Neural cell (in vitro differentiated cells): ENCODE data around the gene CTPS2. TPM values are rescaled to one million over a fixed set of nuclear protein-coding genes. Genes with fewer than 3 reads are reported as not detected.
"Not testable (repeated sequence)": the region's sequence is repeated elsewhere in the genome, so short reads cannot be mapped to it uniquely, and the experiment has no call there.

Experiments
- H2AFZ ChIP-seq: fragments of 200-600, 300-800 bp; sonication (generic), shearing (Covaris generic); 2 replicates; pipeline ENCODE4 v1.6.0; 2014; ENCODE audit warnings: low read depth, mild to moderate bottlenecking, antibody characterized with exemption, low read length, moderate library complexity
- H3F3A ChIP-seq: fragments of 200-600 bp; shearing (Covaris generic); 2 replicates; pipeline ENCODE4 v1.6.1; 2016; ENCODE audit warnings: mild to moderate bottlenecking, moderate library complexity, mixed read lengths, antibody characterized with exemption, low read length; ENCODE audit not compliant: insufficient read depth, poor library complexity, severe bottlenecking
- H3K27ac ChIP-seq: fragments of 200-600, 300-800 bp; sonication (generic), shearing (Covaris generic); 2 replicates; pipeline ENCODE4 v1.5.1; 2014; ENCODE audit warnings: mild to moderate bottlenecking, low read length, moderate library complexity
- H3K27me3 ChIP-seq: fragments of 300-800, 200-600 bp; sonication (generic), shearing (Covaris generic); 2 replicates; pipeline ENCODE4 v1.6.0; 2014; ENCODE audit warnings: mild to moderate bottlenecking, low read depth, low read length, moderate library complexity; ENCODE audit not compliant: insufficient read depth
- H3K36me3 ChIP-seq: fragments of 300-800, 200-600 bp; sonication (generic), shearing (Covaris generic); 2 replicates; pipeline ENCODE4 v1.5.1; 2014; ENCODE audit warnings: mild to moderate bottlenecking, antibody characterized with exemption, low read length, moderate library complexity; ENCODE audit not compliant: insufficient read depth
- H3K4me2 ChIP-seq: fragments of 300-800, 200-600 bp; sonication (generic), shearing (Covaris generic); 2 replicates; pipeline ENCODE4 v1.6.0; 2014; ENCODE audit warnings: mild to moderate bottlenecking, low read length
- H3K4me3 ChIP-seq: fragments of 300-800, 200-600 bp; sonication (generic), shearing (Covaris generic); 2 replicates; pipeline ENCODE4 v1.5.1; 2014; ENCODE audit warnings: mild to moderate bottlenecking, low read length, moderate library complexity
- H3K79me2 ChIP-seq: fragments of 200-600 bp; shearing (Covaris generic); replicated peaks from 2 replicates; pipeline ENCODE4 v1.6.0; 2014; ENCODE audit warnings: mild to moderate bottlenecking, low read length, moderate library complexity; ENCODE audit not compliant: insufficient read depth
- H3K9ac ChIP-seq: fragments of 300-800, 200-600 bp; sonication (generic), shearing (Covaris generic); 2 replicates; pipeline ENCODE4 v1.6.1; 2016; ENCODE audit warnings: mild to moderate bottlenecking, low read length, mixed read lengths
- H3K9me2 ChIP-seq: fragments of 200-600 bp; shearing (Covaris generic); 2 replicates; pipeline ENCODE4 v1.6.1; 2016; ENCODE audit warnings: mild to moderate bottlenecking, low read length, mixed read lengths; ENCODE audit not compliant: insufficient read depth
- H3K9me3 ChIP-seq: fragments of 200-600, 300-800 bp; sonication (generic), shearing (Covaris generic); 2 replicates; pipeline ENCODE4 v1.6.1; 2016; ENCODE audit warnings: mild to moderate bottlenecking, mixed run types, low read length, moderate library complexity, mixed read lengths
- H4K20me1 ChIP-seq: fragments of 200-600 bp; shearing (Covaris generic); 2 replicates; pipeline ENCODE4 v1.6.1; 2016; ENCODE audit warnings: mild to moderate bottlenecking, mixed run types; ENCODE audit not compliant: insufficient read depth
- EP300 ChIP-seq: fragments of 450-650 bp; conservative IDR thresholded peaks from 2 replicates; pipeline ENCODE4 v1.6.1; 2014; ENCODE audit warnings: antibody characterized with exemption, mild to moderate bottlenecking, moderate library complexity; ENCODE audit not compliant: poor library complexity, severe bottlenecking
- EZH2 ChIP-seq: fragments of 200-600, 300-800 bp; shearing (Covaris generic), sonication (generic); IDR thresholded peaks from 2 replicates; pipeline ENCODE4 v1.6.1; 2014; ENCODE audit warnings: antibody characterized with exemption, low read length, borderline replicate concordance, mild to moderate bottlenecking; ENCODE audit not compliant: insufficient read depth, poor library complexity, severe bottlenecking
- MXI1 ChIP-seq: fragments of 450-650 bp; conservative IDR thresholded peaks from 2 replicates; pipeline ENCODE4 v1.6.1; 2014; ENCODE audit warnings: antibody characterized with exemption, mild to moderate bottlenecking; ENCODE audit not compliant: poor library complexity, severe bottlenecking
- POLR2AphosphoS5 ChIP-seq: IDR thresholded peaks from 2 replicates; pipeline ENCODE4 v1.6.1; 2012
- RAD21 ChIP-seq: fragments of 450-650 bp; conservative IDR thresholded peaks from 2 replicates; pipeline ENCODE4 v1.6.1; 2014; ENCODE audit warnings: antibody characterized with exemption, mild to moderate bottlenecking, moderate library complexity
- SMC3 ChIP-seq: fragments of 450-650 bp; conservative IDR thresholded peaks from 2 replicates; pipeline ENCODE4 v1.6.1; 2014; ENCODE audit warnings: antibody characterized with exemption, mild to moderate bottlenecking, moderate library complexity; ENCODE audit not compliant: poor library complexity
- TAF1 ChIP-seq: IDR thresholded peaks from 2 replicates; pipeline ENCODE4 v1.6.1; 2012; ENCODE audit warnings: low read depth
- polyA plus RNA-seq: library from polyadenylated mRNA; depleted of rRNA; stranded (reverse); fragments of >200 nt; gene quantifications from 2 replicates; pipeline ENCODE4 v1.2.3, GENCODE V29; 2014
- TF ChIP-seq, protein P1 (sequence below): fragments of 450-650 bp; IDR thresholded peaks from 2 replicates; pipeline ENCODE4 v1.5.1; 2014; ENCODE audit warnings: antibody characterized with exemption, mild to moderate bottlenecking, moderate library complexity; ENCODE audit not compliant: poor library complexity, severe bottlenecking
- TF ChIP-seq, protein P2 (sequence below): IDR thresholded peaks from 2 replicates; pipeline ENCODE4 v1.6.1; 2012; ENCODE audit warnings: borderline replicate concordance

CTPS2 gene
- polyA plus RNA-seq, 1 donor from 2014 or later, result 17.1 TPM

DNA sequence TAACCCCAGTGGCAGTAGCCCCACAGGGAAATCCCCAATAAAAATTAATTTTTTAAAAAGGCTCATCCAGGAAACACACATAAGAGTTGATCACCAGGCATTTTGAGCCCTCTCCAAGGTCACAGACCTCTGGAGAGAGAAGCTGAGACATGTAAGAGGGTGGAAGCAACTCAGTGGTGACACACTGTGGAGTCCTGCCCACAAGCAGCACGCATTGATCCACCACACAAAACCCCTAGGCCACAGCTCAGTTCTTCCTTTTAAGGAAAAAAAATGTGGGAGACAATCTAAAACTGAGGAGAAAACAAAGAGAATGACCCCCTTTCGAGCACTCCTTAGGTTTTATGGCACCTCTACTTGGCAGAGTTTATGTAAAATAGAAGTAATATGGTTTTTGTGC lies 134.3 kb downstream of the CTPS2 start (continued):
- TF ChIP-seq SMC3 (no peak), EZH2 (no peak)

DNA sequence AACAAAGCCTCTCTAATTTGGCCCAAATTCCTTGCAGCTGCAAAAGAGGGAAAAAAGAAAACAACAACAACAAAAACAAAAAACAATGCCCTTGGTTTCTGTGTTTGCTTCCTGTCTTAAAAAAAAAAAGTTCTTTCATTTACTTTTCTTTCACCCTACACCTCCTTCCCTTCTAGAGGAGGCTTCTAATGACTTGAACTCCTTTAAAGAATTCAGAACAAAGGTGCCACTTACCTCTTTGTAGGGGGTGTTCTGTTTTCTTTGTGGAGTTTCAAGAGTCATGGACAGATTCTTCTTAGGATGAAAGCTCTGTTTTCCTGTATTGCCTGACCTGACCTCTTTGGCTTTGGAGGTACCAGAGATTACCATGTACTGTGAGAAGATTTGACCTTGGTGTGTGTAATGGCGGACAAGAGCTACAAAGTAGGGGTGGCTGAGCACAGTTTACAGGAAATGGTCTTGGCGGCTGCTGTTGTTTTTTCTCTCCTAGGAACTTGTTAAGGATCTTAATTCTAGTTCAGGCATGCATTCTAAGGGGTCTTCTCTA lies 134.9 kb downstream of the CTPS2 start:
- Histone ChIP-seq H2AFZ (no peak overlapping the region), H3K79me2 (no peaks in the 10 kb centered on the region), H3K27me3 (no peaks in the 10 kb centered on the region), H3K36me3 (no peaks in the 10 kb centered on the region), H3K9ac (no peak overlapping the region), H3K4me3 (no peak overlapping the region), H3K9me3 (no peaks in the 10 kb centered on the region), H3K27ac (no peak overlapping the region), H4K20me1 (no peaks in the 10 kb centered on the region), H3K9me2 (no peaks in the 10 kb centered on the region), H3K4me2 (no peak overlapping the region), H3F3A (no peaks in the 10 kb centered on the region)
- TF ChIP-seq RAD21 (no peak), MXI1 (no peak), EZH2 (no peak), POLR2AphosphoS5 (no peak), TAF1 (no peak), EP300 (no peak), SMC3 (no peak)
- TF ChIP-seq, protein P1, sequence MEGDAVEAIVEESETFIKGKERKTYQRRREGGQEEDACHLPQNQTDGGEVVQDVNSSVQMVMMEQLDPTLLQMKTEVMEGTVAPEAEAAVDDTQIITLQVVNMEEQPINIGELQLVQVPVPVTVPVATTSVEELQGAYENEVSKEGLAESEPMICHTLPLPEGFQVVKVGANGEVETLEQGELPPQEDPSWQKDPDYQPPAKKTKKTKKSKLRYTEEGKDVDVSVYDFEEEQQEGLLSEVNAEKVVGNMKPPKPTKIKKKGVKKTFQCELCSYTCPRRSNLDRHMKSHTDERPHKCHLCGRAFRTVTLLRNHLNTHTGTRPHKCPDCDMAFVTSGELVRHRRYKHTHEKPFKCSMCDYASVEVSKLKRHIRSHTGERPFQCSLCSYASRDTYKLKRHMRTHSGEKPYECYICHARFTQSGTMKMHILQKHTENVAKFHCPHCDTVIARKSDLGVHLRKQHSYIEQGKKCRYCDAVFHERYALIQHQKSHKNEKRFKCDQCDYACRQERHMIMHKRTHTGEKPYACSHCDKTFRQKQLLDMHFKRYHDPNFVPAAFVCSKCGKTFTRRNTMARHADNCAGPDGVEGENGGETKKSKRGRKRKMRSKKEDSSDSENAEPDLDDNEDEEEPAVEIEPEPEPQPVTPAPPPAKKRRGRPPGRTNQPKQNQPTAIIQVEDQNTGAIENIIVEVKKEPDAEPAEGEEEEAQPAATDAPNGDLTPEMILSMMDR, result no peak
- TF ChIP-seq, protein P2, sequence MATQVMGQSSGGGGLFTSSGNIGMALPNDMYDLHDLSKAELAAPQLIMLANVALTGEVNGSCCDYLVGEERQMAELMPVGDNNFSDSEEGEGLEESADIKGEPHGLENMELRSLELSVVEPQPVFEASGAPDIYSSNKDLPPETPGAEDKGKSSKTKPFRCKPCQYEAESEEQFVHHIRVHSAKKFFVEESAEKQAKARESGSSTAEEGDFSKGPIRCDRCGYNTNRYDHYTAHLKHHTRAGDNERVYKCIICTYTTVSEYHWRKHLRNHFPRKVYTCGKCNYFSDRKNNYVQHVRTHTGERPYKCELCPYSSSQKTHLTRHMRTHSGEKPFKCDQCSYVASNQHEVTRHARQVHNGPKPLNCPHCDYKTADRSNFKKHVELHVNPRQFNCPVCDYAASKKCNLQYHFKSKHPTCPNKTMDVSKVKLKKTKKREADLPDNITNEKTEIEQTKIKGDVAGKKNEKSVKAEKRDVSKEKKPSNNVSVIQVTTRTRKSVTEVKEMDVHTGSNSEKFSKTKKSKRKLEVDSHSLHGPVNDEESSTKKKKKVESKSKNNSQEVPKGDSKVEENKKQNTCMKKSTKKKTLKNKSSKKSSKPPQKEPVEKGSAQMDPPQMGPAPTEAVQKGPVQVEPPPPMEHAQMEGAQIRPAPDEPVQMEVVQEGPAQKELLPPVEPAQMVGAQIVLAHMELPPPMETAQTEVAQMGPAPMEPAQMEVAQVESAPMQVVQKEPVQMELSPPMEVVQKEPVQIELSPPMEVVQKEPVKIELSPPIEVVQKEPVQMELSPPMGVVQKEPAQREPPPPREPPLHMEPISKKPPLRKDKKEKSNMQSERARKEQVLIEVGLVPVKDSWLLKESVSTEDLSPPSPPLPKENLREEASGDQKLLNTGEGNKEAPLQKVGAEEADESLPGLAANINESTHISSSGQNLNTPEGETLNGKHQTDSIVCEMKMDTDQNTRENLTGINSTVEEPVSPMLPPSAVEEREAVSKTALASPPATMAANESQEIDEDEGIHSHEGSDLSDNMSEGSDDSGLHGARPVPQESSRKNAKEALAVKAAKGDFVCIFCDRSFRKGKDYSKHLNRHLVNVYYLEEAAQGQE, result no peak

DNA sequence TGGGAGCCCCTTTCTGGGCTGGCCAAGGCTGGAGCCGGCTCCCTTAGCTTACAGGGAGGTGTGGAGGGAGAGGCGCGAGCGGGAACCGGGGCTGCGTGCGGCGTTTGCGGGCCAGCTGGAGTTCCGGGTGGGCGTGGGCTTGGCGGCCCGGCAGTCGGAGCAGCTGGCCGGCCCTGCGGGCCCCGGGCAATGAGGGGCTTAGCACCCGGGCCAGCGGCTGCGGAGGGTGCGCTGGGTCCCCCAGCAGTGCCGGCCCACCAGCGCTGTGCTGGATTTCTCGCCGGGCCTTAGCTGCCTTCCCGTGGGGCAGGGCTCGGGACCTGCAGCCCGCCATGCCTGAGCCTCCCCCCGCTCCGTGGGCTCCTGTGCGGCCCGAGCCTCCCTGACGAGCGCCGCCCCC lies 137.1 kb downstream of the CTPS2 start:
- H3K79me2 ChIP-seq, H3K36me3 ChIP-seq: not testable (repeated sequence)

More for the DNA sequence above, 137.1 kb downstream of the CTPS2 start:
- H4K20me1 ChIP-seq, H2AFZ ChIP-seq, H3K9me3 ChIP-seq, H3K4me3 ChIP-seq, H3K4me2 ChIP-seq, H3K9ac ChIP-seq, H3K9me2 ChIP-seq, H3F3A ChIP-seq, H3K27ac ChIP-seq, H3K27me3 ChIP-seq: not testable (repeated sequence)
